ENCODE results near the gene GRIPAP1. TPM values are rescaled to one million over a fixed set of nuclear protein-coding genes. Genes with fewer than 3 reads are reported as not detected.

The GRIPAP1 gene
- total RNA-seq, 1 donor from 2014 or later = 20.2 TPM

- peak; percentile 93 for DNase-seq (ENCODE audit: low spot score)
Observed at GRCh38 chrX:48961585-48962091, 40.4 kb downstream of the GRIPAP1 start.

- no peak for DNase-seq (ENCODE audit: low spot score)
Observed at GRCh38 chrX:48960291-48960690, 41.8 kb downstream of the GRIPAP1 start.

GRCh38 chrX:48958635-48959094, 43.4 kb downstream of the GRIPAP1 start:
- DNase-seq (ENCODE audit: low spot score) = peak; percentile 75

- peak; percentile 98 for DNase-seq (ENCODE audit: low spot score)
Observed at GRCh38 chrX:48957827-48958634, 44.0 kb downstream of the GRIPAP1 start.

- no peak for DNase-seq (ENCODE audit: low spot score)
Observed at GRCh38 chrX:48957477-48957826, 44.6 kb downstream of the GRIPAP1 start, which contains the start of gene OTUD5. Gene OTUD5 (minus strand): TSS chrX:48957607. CDS start chrX:48957570, 37 bp downstream.

GRCh38 chrX:48956728-48957414, 45.2 kb downstream of the GRIPAP1 start:
- DNase-seq (ENCODE audit: low spot score) = no peak

GRCh38 chrX:48948589-48948988, 53.5 kb downstream of the GRIPAP1 start:
- no peak for DNase-seq (ENCODE audit: low spot score)

- peak; percentile 78 for DNase-seq (ENCODE audit: low spot score)
Observed at GRCh38 chrX:48945517-48946348, 56.3 kb downstream of the GRIPAP1 start.

GRCh38 chrX:48942895-48943294, 59.2 kb downstream of the GRIPAP1 start:
- DNase-seq (ENCODE audit: low spot score) = no peak

GRCh38 chrX:48940404-48940955, 61.6 kb downstream of the GRIPAP1 start:
- DNase-seq (ENCODE audit: low spot score) = no peak

- DNase-seq (ENCODE audit: low spot score) = no peak
Observed at GRCh38 chrX:48939524-48940228, 62.4 kb downstream of the GRIPAP1 start.

GRCh38 chrX:48938721-48939425, 63.2 kb downstream of the GRIPAP1 start:
- no peak for DNase-seq (ENCODE audit: low spot score)

- no peak for DNase-seq (ENCODE audit: low spot score)
Observed at GRCh38 chrX:48937054-48937907, 64.8 kb downstream of the GRIPAP1 start.

- DNase-seq (ENCODE audit: low spot score) = no peak
Observed at GRCh38 chrX:48936429-48937053, 65.5 kb downstream of the GRIPAP1 start.

- no peak for DNase-seq (ENCODE audit: low spot score)
Observed at GRCh38 chrX:48935301-48935670, 66.8 kb downstream of the GRIPAP1 start.

- DNase-seq (ENCODE audit: low spot score) = no peak
Observed at GRCh38 chrX:48934581-48935300, 67.3 kb downstream of the GRIPAP1 start.

GRCh38 chrX:48933757-48934156, 68.3 kb downstream of the GRIPAP1 start:
- DNase-seq (ENCODE audit: low spot score) = no peak

GRCh38 chrX:48927736-48928382, 74.2 kb downstream of the GRIPAP1 start:
- no peak for DNase-seq (ENCODE audit: low spot score)
